GM19328 (cell line): Measurements from ENCODE around the gene SCYL1.

ENCODE experiments used
- ATAC-seq: cut with Tn5 transposase; IDR thresholded peaks from one replicate; pipeline ENCODE4 v1.9.1; 2021; ENCODE audit warnings: mild to moderate bottlenecking, moderate library complexity; ENCODE audit not compliant: unreplicated experiment

SCYL1 gene

GRCh38 chr11:65579291-65579690 is 54.4 kb downstream of the SCYL1 start:
- no peak for ATAC-seq

GRCh38 chr11:65580031-65580692 is 55.3 kb downstream of the SCYL1 start:
- no peak for ATAC-seq

- ATAC-seq, result no peak
These were observed 55.9 kb downstream of the SCYL1 start for GRCh38 chr11:65580756-65581155.

- no peak for ATAC-seq
These were observed 57.0 kb downstream of the SCYL1 start for GRCh38 chr11:65581928-65582327.

- ATAC-seq, result no peak
These were observed 58.7 kb downstream of the SCYL1 start for GRCh38 chr11:65583589-65583988.

- no peak for ATAC-seq
These were observed 59.2 kb downstream of the SCYL1 start for GRCh38 chr11:65584106-65584505.

GRCh38 chr11:65584723-65585171 is 59.9 kb downstream of the SCYL1 start:
- no peak for ATAC-seq

- ATAC-seq, result no peak
These were observed 60.7 kb downstream of the SCYL1 start for GRCh38 chr11:65585396-65586246.

- no peak for ATAC-seq
These were observed 61.4 kb downstream of the SCYL1 start for GRCh38 chr11:65586247-65586630.

GRCh38 chr11:65586676-65587075 is 61.8 kb downstream of the SCYL1 start:
- ATAC-seq, result no peak
